GM10248 (cell line): ENCODE measurements around the gene ATG5.

Experiments
- CTCF ChIA-PET: fragments of 300-600 bp; sonication (Branson Sonifier 250); formaldehyde crosslinking; extraction: SDS; loops from one replicate; lab custom pipeline; 2021; ENCODE audit warnings: antibody characterized with exemption; lab: Yijun Ruan, JAX
- POLR2A ChIA-PET: fragments of 350-650 bp; sonication (Branson Sonifier 250); formaldehyde crosslinking; extraction: SDS; loops from one replicate; lab custom pipeline; 2020; ENCODE audit warnings: antibody characterized with exemption; lab: Yijun Ruan, JAX
- DNase-seq: peaks from one replicate; pipeline ENCODE4 v3.0.0; 2012; ENCODE audit errors: extremely low spot score
- CTCF ChIP-seq: IDR thresholded peaks from 2 replicates; pipeline ENCODE4 v1.5.1; 2012; ENCODE audit warnings: mild to moderate bottlenecking, low read depth; ENCODE audit errors: extremely low read depth, missing control alignments, control extremely low read depth

ATG5 gene

GRCh38 chr6:106250953-106251352 is 74.6 kb downstream of the ATG5 start:
- POLR2A ChIA-PET = no interaction called here
- no peak for DNase-seq
- CTCF ChIA-PET = interaction anchor here (1.0 kb wide), 1 partner anchor 27 kb away, joined by 3 read pairs; no protein-coding TSS in a partner anchor
- TF ChIP-seq CTCF = no peak

GRCh38 chr6:106249658-106250057 is 75.9 kb downstream of the ATG5 start:
- ChIA-PET POLR2A (no interaction called here), CTCF (no interaction called here)
- no peak for TF ChIP-seq CTCF
- DNase-seq = no peak

- no peak for DNase-seq
- ChIA-PET CTCF (interaction anchor here (0.7 to 1.5 kb wide), 3 partner anchors 8 to 14 kb away, joined by 3 to 8 read pairs (median 3); no protein-coding TSS in a partner anchor), POLR2A (no interaction called here)
- no peak for TF ChIP-seq CTCF
Measured at GRCh38 chr6:106247733-106248132, 77.8 kb downstream of the ATG5 start.

GRCh38 chr6:106247293-106247692 is 78.3 kb downstream of the ATG5 start:
- TF ChIP-seq CTCF = no peak
- ChIA-PET CTCF (no interaction called here), POLR2A (no interaction called here)
- no peak for DNase-seq

- ChIA-PET CTCF (interaction anchor here (1.5 to 1.8 kb wide), 2 partner anchors 10 to 22 kb away, joined by 4 to 5 read pairs; no protein-coding TSS in a partner anchor), POLR2A (no interaction called here)
- no peak for DNase-seq
- TF ChIP-seq CTCF = no peak
Measured at GRCh38 chr6:106244931-106245330, 80.6 kb downstream of the ATG5 start.

DNA sequence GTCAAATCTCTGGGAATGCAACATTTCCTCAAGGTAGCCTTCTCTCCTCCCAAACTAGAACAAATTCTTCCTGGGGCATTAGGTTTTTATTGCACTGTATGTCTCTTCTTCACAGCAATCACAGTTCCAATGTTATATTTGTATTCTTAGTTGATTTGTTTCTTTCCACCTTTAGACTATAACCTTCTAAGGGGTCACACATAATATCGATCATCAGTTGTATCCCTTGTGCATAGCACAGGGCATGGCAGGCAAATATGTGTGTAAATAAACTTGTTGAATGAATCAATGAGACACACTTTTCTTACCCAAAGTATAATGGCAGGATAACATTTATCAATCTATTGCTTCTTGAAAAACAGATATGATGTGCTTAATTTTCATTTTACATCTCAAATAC is 81.0 kb downstream of the ATG5 start:
- no peak for DNase-seq
- ChIA-PET CTCF (interaction anchor here (1.5 to 1.8 kb wide), 2 partner anchors 9 to 21 kb away, joined by 4 to 5 read pairs; no protein-coding TSS in a partner anchor), POLR2A (no interaction called here)
- no peak for TF ChIP-seq CTCF
